ACC112 (cell line): Measurements from ENCODE around the gene SARDH.

ENCODE experiments used
- H2AFZ ChIP-seq: fragments of 200-600 bp; sonication (generic); one replicate; pipeline ENCODE4 v1.6.0; 2017; ENCODE audit warnings: antibody characterized with exemption, low read length; ENCODE audit not compliant: unreplicated experiment
- H3K27ac ChIP-seq: fragments of 200-600 bp; sonication (generic); 2 replicates; pipeline ENCODE4 v1.5.1; 2014; ENCODE audit warnings: low read depth, mild to moderate bottlenecking, antibody characterized with exemption, low read length, moderate library complexity
- H3K27me3 ChIP-seq: fragments of 200-600 bp; sonication (generic); 2 replicates; pipeline ENCODE4 v1.6.1; 2014; ENCODE audit warnings: mild to moderate bottlenecking, antibody characterized with exemption, low read length, moderate library complexity, mixed read lengths; ENCODE audit not compliant: insufficient read depth
- H3K36me3 ChIP-seq: fragments of 200-600 bp; sonication (generic); 2 replicates; pipeline ENCODE4 v1.6.1; 2016; ENCODE audit warnings: mild to moderate bottlenecking, antibody characterized with exemption, low read length, moderate library complexity, mixed read lengths; ENCODE audit not compliant: insufficient read depth
- H3K4me1 ChIP-seq: fragments of 200-600 bp; sonication (generic); one replicate; pipeline ENCODE4 v1.6.1; 2016; ENCODE audit warnings: low read length, mixed read lengths; ENCODE audit not compliant: insufficient read depth, unreplicated experiment, control insufficient read depth
- H3K4me3 ChIP-seq: fragments of 200-600 bp; sonication (generic); 2 replicates; pipeline ENCODE4 v1.5.1; 2014; ENCODE audit warnings: mild to moderate bottlenecking, low read depth, low read length
- H3K79me2 ChIP-seq: fragments of 200-600 bp; sonication (generic); one replicate; pipeline ENCODE4 v1.6.0; 2016; ENCODE audit warnings: low read length; ENCODE audit not compliant: control insufficient read depth, unreplicated experiment, insufficient read depth

Gene SARDH

DNA sequence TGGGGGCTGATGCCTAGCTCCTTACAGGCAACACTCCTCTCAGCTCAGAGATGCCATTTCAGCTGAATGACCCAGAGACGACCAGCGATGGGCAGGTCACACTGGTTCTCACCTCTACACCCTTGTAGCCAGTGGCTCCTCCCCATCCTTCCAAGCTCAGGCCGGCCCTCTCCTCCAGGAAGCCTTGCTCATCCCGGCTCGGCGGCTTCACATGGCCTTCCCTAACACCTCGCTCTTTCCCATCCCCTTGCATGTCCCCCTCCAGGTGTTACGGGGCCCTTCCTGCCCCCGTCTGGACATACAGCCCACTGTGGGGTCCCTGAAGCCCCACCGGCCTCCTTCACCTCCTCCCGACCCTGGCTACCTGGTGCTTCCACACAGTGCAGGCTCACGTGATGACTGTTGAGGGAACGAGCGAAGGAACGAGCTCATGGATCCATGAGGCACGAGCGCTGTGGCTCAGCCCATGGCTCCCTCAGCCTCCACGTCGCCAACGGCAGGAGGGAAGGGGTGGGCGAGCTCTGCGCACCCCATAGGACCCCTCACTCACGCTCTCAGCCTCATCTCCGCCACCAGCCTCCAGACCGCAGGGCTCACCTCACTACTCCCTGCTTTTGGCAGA, 45.7 kb downstream of the SARDH start:
- no peak overlapping the region for H3K27ac ChIP-seq
- H2AFZ ChIP-seq: no peak overlapping the region

DNA sequence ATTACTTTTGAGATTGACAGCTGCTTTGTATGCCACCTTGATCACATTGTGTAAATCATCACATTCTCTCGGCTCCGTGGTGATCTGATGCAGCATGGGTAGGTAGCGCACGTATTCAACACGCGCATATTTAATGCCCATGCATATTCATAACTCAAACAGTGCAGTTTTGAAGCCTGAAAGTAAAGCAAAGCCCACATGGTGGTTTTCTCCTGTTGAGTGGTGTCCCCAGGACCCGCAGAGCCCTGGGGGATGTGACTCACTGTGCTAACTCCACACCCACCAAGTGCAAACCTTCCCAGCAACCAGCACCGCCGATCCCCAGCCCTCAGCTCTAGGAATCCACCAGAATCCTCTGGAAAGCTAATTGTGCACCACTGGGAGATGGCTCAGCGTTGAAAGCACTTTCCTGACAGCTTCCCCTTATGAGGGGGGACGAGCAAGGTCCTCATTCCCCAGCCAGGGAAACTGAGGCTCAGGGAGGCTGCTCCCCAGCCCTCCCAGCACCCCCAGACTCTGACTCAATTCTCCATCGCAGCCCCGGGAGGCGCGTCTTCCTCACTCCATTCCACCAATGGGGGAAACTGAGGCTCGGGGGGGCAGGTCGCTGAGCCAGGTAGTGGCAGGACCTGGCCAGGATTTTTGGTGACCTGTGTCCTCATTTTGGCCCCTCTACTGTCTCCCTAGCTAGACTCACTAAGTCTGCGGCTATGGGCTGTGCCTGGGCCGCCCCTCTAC, 46.4 kb downstream of the SARDH start:
- Histone ChIP-seq H3K4me3 (no peak overlapping the region), H3K27ac (no peak overlapping the region), H2AFZ (no peak overlapping the region), H3K79me2 (no peaks in the 10 kb centered on the region), H3K36me3 (no peaks in the 10 kb centered on the region), H3K4me1 (peaks cover 11% of the 10 kb centered on the region), H3K27me3 (no peaks in the 10 kb centered on the region)

More for the DNA sequence above, 45.7 kb downstream of the SARDH start:
- Histone ChIP-seq H3K27me3 (no peaks in the 10 kb centered on the region), H3K36me3 (no peaks in the 10 kb centered on the region), H3K4me1 (peaks cover 11% of the 10 kb centered on the region), H3K79me2 (no peaks in the 10 kb centered on the region), H3K4me3 (no peak overlapping the region)

DNA sequence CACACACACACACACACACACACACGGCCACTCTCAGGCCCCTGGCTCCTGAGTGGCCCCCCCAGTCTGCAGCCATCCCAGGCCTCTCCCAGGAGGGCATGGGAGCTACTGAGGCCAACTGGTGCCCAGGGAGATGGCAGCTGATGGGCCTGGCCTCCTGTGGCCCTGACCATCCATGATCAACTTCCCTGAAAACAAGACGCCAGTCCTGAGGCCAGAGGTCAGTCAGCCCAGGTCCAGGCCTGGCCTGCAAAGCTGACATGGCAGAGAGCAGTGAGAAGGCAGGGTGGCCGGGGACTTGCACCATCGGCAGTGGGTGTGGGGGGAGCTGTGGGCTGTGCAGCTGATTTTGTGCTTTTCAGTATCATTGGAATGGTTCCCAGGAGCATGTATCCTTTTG, 47.0 kb downstream of the SARDH start:
- Histone ChIP-seq H3K27me3 (no peaks in the 10 kb centered on the region), H3K4me3 (no peak overlapping the region), H3K27ac (no peak overlapping the region), H2AFZ (no peak overlapping the region), H3K4me1 (peaks cover 11% of the 10 kb centered on the region), H3K79me2 (no peaks in the 10 kb centered on the region), H3K36me3 (no peaks in the 10 kb centered on the region)

GRCh38 chr9:133690081-133690561, 48.0 kb downstream of the SARDH start:
- H3K36me3 ChIP-seq: no peaks in the 10 kb centered on the region
- no peaks in the 10 kb centered on the region for H3K79me2 ChIP-seq
- no peak overlapping the region for H3K4me3 ChIP-seq
- no peak overlapping the region for H3K27ac ChIP-seq
- H3K27me3 ChIP-seq: no peaks in the 10 kb centered on the region
- H2AFZ ChIP-seq: no peak overlapping the region
- H3K4me1 ChIP-seq: peaks cover 11% of the 10 kb centered on the region

DNA sequence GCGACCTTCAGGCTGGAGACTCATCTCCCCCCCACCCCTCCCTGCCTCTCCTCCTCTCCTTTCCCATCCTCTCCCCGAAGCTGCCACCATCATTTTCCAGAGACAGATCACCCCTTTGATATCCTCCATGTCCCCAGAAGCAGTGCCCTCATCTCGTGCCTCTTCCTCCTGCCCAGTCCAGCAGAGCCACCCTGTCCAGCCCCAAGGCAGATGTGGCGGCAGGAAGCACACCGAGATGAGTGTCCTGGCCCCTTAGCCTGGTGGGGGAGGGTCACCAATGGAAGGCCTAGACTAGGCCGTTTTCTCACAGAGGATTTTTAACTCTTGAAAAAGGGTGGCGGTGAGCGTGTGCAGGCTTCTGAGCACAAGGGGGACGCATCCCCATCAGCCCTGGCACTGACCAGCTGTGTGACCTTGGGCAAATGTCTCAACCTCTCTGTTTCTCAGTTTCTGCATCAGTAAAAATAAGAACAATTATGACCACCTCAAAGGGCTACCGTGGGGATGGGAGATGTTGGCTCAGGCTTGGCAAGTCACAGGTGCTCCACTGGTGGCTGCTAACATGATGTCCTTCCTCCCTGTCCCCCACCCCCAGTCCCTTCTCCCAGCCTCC, 48.9 kb downstream of the SARDH start:
- Histone ChIP-seq H3K27me3 (no peaks in the 10 kb centered on the region), H2AFZ (no peak overlapping the region)

DNA sequence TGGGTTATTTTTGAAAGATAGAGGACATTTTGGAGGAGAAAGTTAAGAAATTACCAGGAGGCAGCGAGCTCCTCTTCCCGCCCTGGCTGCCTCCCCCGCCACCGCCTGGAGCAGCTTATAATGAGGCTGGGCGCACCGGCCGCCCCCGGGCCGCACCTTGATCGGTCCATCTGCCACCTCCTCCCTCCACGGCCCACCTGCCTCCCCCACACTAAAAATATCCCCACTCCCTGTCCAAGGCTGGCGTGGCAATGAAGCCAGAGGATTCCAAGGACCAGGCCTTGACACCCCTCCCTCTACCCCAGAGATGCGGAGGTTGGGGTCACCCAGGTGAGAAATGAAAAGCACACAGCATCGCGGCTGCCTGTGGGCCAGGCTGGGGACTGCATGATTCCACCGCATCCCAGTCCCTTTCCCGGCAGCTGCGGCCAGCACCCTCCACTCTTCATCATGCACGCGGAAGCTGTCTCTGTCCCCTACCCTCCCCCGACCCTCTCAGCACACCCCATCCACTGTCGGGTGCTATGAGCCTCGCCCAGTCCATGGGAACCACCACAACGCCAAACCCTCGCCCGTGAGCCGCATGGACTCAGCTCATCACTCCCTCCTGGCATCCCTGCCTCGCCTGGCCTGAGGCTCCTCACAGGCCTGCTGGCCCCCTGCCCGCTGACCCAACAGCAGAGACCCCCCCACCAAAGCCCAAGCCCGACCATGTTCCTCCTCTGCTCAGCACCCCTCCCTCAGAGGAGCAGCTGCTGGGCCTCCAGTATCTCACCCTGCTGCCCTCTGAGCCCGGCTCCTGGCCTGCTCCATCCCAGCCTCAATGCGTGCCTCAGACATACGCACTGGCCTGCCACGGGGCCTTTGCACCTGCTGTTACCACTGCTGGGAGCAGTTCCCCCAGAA, 50.0 kb downstream of the SARDH start:
- H3K27me3 ChIP-seq: no peaks in the 10 kb centered on the region
- H3K4me3 ChIP-seq: no peak overlapping the region
- H2AFZ ChIP-seq: no peak overlapping the region
- peaks cover 20% of the 10 kb centered on the region for H3K4me1 ChIP-seq
- H3K36me3 ChIP-seq: no peaks in the 10 kb centered on the region
- H3K79me2 ChIP-seq: no peaks in the 10 kb centered on the region
- no peak overlapping the region for H3K27ac ChIP-seq

More for the DNA sequence above, 48.9 kb downstream of the SARDH start:
- Histone ChIP-seq H3K4me3 (no peak overlapping the region), H3K36me3 (no peaks in the 10 kb centered on the region), H3K79me2 (no peaks in the 10 kb centered on the region), H3K27ac (no peak overlapping the region), H3K4me1 (peaks cover 11% of the 10 kb centered on the region)

- Histone ChIP-seq H3K79me2 (no peaks in the 10 kb centered on the region), H3K36me3 (no peaks in the 10 kb centered on the region), H3K4me1 (peaks cover 18% of the 10 kb centered on the region), H3K27me3 (no peaks in the 10 kb centered on the region), H2AFZ (no peak overlapping the region), H3K27ac (no peak overlapping the region), H3K4me3 (no peak overlapping the region)
Observed at GRCh38 chr9:133686642-133687575, 51.2 kb downstream of the SARDH start.

DNA sequence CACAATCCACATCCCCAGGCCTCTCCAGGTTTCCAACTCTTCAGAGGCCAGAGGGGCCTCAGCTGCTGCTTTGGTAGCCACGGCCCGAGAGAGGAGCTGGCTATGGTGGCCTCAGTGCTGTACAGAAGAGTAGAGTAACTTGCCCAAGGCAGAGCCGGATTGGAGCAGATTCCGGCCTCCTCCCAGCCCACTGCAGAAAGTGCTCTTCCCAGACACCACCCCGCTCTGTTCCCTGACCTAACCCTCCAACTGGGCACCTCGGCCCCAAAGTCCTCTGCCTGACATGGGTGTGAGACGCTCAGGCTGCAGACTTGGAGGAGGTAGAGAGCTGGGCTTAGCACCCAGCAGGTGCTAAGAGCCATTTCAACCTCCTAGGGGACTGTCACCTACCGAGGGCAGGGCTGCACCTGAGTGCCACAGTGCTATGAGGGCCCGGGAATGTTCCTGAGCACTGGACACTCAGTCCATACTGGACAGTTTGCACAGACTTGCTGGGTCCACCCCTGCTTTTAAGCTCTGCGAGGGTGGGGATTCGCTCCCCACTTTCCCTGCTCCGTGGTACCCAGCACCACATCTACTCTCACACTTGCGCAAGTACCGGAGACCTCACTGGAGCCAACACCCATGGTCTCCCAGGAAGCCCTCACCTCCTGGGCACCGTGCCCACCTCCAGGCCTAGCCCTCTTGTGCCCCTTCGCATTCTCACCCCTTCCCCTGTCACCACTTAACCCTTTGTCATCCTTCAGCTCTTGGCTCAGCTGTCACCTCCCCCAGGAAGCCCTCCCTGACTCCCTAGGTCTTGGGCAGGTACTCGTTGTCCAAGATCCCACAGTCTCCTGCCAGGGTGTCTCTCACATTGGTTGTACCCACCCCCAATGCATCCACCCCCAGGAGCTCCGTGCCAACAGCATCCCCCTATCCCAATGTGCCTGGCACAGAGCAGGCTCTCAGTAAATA, 52.2 kb downstream of the SARDH start:
- Histone ChIP-seq H3K36me3 (no peaks in the 10 kb centered on the region), H3K4me3 (no peak overlapping the region), H3K79me2 (no peaks in the 10 kb centered on the region), H3K27ac (no peak overlapping the region), H3K27me3 (no peaks in the 10 kb centered on the region), H2AFZ (no peak overlapping the region), H3K4me1 (peaks cover 10% of the 10 kb centered on the region)

DNA sequence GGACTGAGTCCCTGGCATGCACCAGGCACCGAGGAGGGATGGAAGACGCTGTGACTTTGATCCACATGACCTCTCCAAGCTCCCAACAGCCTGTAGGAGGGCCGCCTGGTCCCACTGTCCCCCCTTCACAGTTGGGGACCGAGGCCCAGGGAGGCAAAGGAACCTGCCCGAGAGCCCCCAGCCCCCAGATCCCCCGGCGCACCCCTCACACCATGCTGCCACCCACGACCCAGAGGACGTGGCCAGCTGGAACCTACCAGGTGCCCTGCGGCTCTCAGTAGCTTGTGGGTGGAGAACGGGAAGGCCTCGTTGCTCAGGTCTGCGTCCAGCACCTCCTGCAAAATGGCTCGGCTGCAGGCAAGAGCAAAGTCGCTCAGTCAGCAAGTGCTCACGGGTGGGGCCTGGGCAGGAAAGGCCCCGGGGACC, 53.2 kb downstream of the SARDH start:
- Histone ChIP-seq H2AFZ (no peak overlapping the region), H3K79me2 (no peaks in the 10 kb centered on the region), H3K4me1 (peaks cover 10% of the 10 kb centered on the region), H3K36me3 (no peaks in the 10 kb centered on the region), H3K27me3 (no peaks in the 10 kb centered on the region), H3K4me3 (no peak overlapping the region), H3K27ac (no peak overlapping the region)
